HepG2 (cell line): ENCODE measurements around the gene ANKRD27. TPM values are rescaled to one million over a fixed set of nuclear protein-coding genes. Genes with fewer than 3 reads are reported as not detected.

Experiments used
- CENPX ChIP-seq: sonication (generic); formaldehyde crosslinking; IDR thresholded peaks from 2 replicates; pipeline ENCODE4 v1.9.0; 2021; ENCODE audit warnings: mild to moderate bottlenecking, missing genetic modification reagents, moderate library complexity
- DNMT3B ChIP-seq: conservative IDR thresholded peaks from 2 replicates; pipeline ENCODE4 v1.6.1; 2016; ENCODE audit warnings: missing biosample characterization, control low read depth
- ESRRA ChIP-seq: sonication (generic); formaldehyde crosslinking; IDR thresholded peaks from 2 replicates; pipeline ENCODE4 v1.5.1; 2020; ENCODE audit warnings: mild to moderate bottlenecking, low read depth, missing genetic modification reagents
- JARID2 ChIP-seq: sonication (generic); formaldehyde crosslinking; IDR thresholded peaks from 2 replicates; pipeline ENCODE4 v1.8.1; 2023; ENCODE audit warnings: missing genetic modification reagents, inconsistent platforms; ENCODE audit not compliant: insufficient replicate concordance
- KAT2B ChIP-seq: fragments of 150-350 bp; IDR thresholded peaks from 2 replicates; pipeline ENCODE4 v1.6.1; 2014; ENCODE audit warnings: low read depth, low read length, borderline replicate concordance
- MAF1 ChIP-seq: sonication (generic); formaldehyde crosslinking; IDR thresholded peaks from 2 replicates; pipeline ENCODE4 v1.5.0; 2020; ENCODE audit warnings: missing genetic modification reagents, borderline replicate concordance
- NCOR1 ChIP-seq: fragments of 200-600 bp; sonication (generic); IDR thresholded peaks from 2 replicates; pipeline ENCODE4 v1.7.0; 2017; ENCODE audit warnings: antibody characterized with exemption, low read length, borderline replicate concordance
- POLR2AphosphoS2 ChIP-seq: IDR thresholded peaks from 2 replicates; pipeline ENCODE4 v1.6.1; 2011; ENCODE audit warnings: low read depth, low read length, improper control_type of control experiment
- REXO4 ChIP-seq: sonication (generic); formaldehyde crosslinking; IDR thresholded peaks from 2 replicates; pipeline ENCODE4 v1.8.0; 2022; ENCODE audit warnings: missing genetic modification reagents, mild to moderate bottlenecking, borderline replicate concordance
- SATB2 ChIP-seq: sonication (generic); formaldehyde crosslinking; IDR thresholded peaks from 2 replicates; pipeline ENCODE4 v1.5.0; 2020; ENCODE audit warnings: missing genetic modification reagents
- SOX5 ChIP-seq: IDR thresholded peaks from 2 replicates; pipeline ENCODE4 v1.6.1; 2016; ENCODE audit warnings: borderline replicate concordance
- ZBTB21 ChIP-seq: sonication (generic); formaldehyde crosslinking; IDR thresholded peaks from 2 replicates; pipeline ENCODE4 v1.4.0; 2020; ENCODE audit warnings: missing genetic modification reagents
- ZMAT3 ChIP-seq: sonication (generic); formaldehyde crosslinking; conservative IDR thresholded peaks from 2 replicates; pipeline ENCODE4 v1.7.0; 2021; ENCODE audit warnings: missing genetic modification reagents
- ZNF225 ChIP-seq: sonication (generic); formaldehyde crosslinking; IDR thresholded peaks from 2 replicates; pipeline ENCODE4 v1.4.0; 2020; ENCODE audit warnings: mild to moderate bottlenecking, missing genetic modification reagents
- ZNF326 ChIP-seq: sonication (generic); formaldehyde crosslinking; IDR thresholded peaks from 2 replicates; pipeline ENCODE4 v1.4.0; 2020; ENCODE audit warnings: missing genetic modification reagents, borderline replicate concordance
- ZNF598 ChIP-seq: sonication (generic); formaldehyde crosslinking; IDR thresholded peaks from 2 replicates; pipeline ENCODE4 v1.5.1; 2020; ENCODE audit warnings: mild to moderate bottlenecking, missing genetic modification reagents, borderline replicate concordance
- ZNF607 ChIP-seq: sonication (generic); formaldehyde crosslinking; IDR thresholded peaks from 2 replicates; pipeline ENCODE4 v1.5.1; 2020; ENCODE audit warnings: missing genetic modification reagents, mild to moderate bottlenecking, borderline replicate concordance
- ZNF766 ChIP-seq: sonication (generic); formaldehyde crosslinking; IDR thresholded peaks from 2 replicates; pipeline ENCODE4 v1.5.0; 2020; ENCODE audit warnings: missing genetic modification reagents, borderline replicate concordance
- ZNF781 ChIP-seq: sonication (generic); formaldehyde crosslinking; IDR thresholded peaks from 2 replicates; pipeline ENCODE4 v1.5.1; 2020; ENCODE audit warnings: borderline replicate concordance, mild to moderate bottlenecking, missing genetic modification reagents; ENCODE audit errors: not compliant biosample characterization
- polyA plus RNA-seq, 8 experiments: library from polyadenylated mRNA; depleted of rRNA in 3 of 8; stranded (reverse) in 7 of 8; unstranded in 1 of 8; fragments of >200 nt; fragmentation: Illumina TruSeq in 4 of 8; extraction: Trizol in 4 of 8; gene quantifications; 2 replicates each; pipeline versions ENCODE4 v1.2.1 to v1.2.3, GENCODE V29; 2011 to 2016; ENCODE audit warnings: low read depth in 4 of 8, missing spikeins in 1 of 8, mixed read lengths in 1 of 8; ENCODE audit not compliant: insufficient read depth in 1 of 8
- total RNA-seq, 5 experiments: library from RNA; depleted of rRNA; stranded (reverse); fragments of >200 nt; fragmentation: Illumina TruSeq; extraction: Trizol; gene quantifications; 2 replicates each; pipeline ENCODE4 v1.2.3, GENCODE V29; 2016; ENCODE audit warnings: low read depth in 1 of 5
- TF ChIP-seq, protein P1 (sequence below): sonication (generic); formaldehyde crosslinking; IDR thresholded peaks from 2 replicates; pipeline ENCODE4 v1.8.0; 2022; ENCODE audit warnings: missing genetic modification reagents, mild to moderate bottlenecking, moderate library complexity, borderline replicate concordance
- TF ChIP-seq, protein P2 (sequence below): sonication (generic); formaldehyde crosslinking; conservative IDR thresholded peaks from 2 replicates; pipeline ENCODE4 v1.8.0; 2022; ENCODE audit warnings: missing genetic modification reagents
- TF ChIP-seq, protein P3 (sequence below): sonication (generic); formaldehyde crosslinking; IDR thresholded peaks from 2 replicates; pipeline ENCODE4 v1.5.1; 2020; ENCODE audit warnings: mild to moderate bottlenecking, missing genetic modification reagents, moderate library complexity

ANKRD27 gene
- total and polyA plus RNA-seq, 2 of the 13 experiments (the other 11 are each of a cell fraction or from before 2014, with no cell fraction given): 22.2 to 23.7 TPM

DNA sequence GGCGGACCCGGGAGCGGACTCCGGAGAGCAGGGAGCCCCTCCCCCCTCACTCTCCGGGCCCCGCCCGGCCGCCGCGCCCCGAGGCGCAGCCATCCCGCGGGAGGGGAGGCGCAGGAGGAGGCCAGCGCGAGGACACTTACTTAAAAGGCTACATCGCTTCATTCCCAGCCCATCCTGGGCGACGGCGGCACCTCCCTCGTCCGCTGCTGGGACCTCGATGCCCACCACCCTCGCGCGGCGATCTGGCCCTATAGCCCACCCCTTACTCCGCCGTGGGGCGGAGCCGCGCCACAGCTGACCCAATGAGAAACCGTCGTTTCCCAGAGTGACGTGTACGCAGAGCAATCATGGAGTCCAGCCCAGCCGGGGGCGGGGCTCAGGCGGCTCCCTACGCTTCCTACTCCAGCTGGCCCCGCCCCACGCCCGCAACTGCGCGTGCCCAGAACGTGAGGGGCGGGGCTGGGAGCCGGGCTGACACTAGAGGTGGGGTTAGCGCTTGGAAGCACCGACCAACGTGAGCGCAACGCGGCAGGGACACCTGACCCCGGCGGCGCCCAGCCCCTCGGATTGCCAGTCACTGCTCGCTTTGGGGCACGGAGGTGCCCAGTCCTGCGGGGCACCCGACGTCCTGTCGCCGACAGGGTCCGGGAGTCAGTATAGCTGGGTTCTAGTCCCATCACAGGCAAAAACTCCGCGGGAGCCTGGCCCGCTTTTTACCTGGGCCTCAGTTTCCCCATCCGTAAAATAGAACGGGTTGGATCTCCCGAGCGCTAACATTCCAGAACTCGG is at the start of gene ANKRD27 (continued):
- TF ChIP-seq, protein P1, sequence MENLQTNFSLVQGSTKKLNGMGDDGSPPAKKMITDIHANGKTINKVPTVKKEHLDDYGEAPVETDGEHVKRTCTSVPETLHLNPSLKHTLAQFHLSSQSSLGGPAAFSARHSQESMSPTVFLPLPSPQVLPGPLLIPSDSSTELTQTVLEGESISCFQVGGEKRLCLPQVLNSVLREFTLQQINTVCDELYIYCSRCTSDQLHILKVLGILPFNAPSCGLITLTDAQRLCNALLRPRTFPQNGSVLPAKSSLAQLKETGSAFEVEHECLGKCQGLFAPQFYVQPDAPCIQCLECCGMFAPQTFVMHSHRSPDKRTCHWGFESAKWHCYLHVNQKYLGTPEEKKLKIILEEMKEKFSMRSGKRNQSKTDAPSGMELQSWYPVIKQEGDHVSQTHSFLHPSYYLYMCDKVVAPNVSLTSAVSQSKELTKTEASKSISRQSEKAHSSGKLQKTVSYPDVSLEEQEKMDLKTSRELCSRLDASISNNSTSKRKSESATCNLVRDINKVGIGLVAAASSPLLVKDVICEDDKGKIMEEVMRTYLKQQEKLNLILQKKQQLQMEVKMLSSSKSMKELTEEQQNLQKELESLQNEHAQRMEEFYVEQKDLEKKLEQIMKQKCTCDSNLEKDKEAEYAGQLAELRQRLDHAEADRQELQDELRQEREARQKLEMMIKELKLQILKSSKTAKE (CRISPR knock-in tag): no peak
- TF ChIP-seq ZNF598 (CRISPR knock-in tag) (peak; percentile 83; the same call in 1 of the 2 replicates), ZNF781 (CRISPR knock-in tag) (peak; percentile 29), ZNF607 (peak; percentile 25), ZBTB21 (CRISPR knock-in tag) (no peak), ZMAT3 (CRISPR knock-in tag) (no peak; the same call in 1 of the 2 replicates), NCOR1 (no peak), SATB2 (CRISPR knock-in tag) (no peak), ZNF225 (CRISPR knock-in tag) (no peak; the same call in 1 of the 2 replicates), MAF1 (CRISPR knock-in tag) (no peak), DNMT3B (CRISPR knock-in tag) (no peak), ZNF766 (CRISPR knock-in tag) (no peak), CENPX (no peak), ESRRA (CRISPR knock-in tag) (peak; percentile 31; the same call in 1 of the 2 replicates), KAT2B (no peak), REXO4 (CRISPR knock-in tag) (no peak), ZNF326 (CRISPR knock-in tag) (no peak), POLR2AphosphoS2 (no peak), SOX5 (CRISPR knock-in tag) (no peak), JARID2 (CRISPR knock-in tag) (no peak)
- TF ChIP-seq, protein P2, sequence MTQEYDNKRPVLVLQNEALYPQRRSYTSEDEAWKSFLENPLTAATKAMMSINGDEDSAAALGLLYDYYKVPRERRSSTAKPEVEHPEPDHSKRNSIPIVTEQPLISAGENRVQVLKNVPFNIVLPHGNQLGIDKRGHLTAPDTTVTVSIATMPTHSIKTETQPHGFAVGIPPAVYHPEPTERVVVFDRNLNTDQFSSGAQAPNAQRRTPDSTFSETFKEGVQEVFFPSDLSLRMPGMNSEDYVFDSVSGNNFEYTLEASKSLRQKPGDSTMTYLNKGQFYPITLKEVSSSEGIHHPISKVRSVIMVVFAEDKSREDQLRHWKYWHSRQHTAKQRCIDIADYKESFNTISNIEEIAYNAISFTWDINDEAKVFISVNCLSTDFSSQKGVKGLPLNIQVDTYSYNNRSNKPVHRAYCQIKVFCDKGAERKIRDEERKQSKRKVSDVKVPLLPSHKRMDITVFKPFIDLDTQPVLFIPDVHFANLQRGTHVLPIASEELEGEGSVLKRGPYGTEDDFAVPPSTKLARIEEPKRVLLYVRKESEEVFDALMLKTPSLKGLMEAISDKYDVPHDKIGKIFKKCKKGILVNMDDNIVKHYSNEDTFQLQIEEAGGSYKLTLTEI (CRISPR knock-in tag): no peak
- TF ChIP-seq, protein P3, sequence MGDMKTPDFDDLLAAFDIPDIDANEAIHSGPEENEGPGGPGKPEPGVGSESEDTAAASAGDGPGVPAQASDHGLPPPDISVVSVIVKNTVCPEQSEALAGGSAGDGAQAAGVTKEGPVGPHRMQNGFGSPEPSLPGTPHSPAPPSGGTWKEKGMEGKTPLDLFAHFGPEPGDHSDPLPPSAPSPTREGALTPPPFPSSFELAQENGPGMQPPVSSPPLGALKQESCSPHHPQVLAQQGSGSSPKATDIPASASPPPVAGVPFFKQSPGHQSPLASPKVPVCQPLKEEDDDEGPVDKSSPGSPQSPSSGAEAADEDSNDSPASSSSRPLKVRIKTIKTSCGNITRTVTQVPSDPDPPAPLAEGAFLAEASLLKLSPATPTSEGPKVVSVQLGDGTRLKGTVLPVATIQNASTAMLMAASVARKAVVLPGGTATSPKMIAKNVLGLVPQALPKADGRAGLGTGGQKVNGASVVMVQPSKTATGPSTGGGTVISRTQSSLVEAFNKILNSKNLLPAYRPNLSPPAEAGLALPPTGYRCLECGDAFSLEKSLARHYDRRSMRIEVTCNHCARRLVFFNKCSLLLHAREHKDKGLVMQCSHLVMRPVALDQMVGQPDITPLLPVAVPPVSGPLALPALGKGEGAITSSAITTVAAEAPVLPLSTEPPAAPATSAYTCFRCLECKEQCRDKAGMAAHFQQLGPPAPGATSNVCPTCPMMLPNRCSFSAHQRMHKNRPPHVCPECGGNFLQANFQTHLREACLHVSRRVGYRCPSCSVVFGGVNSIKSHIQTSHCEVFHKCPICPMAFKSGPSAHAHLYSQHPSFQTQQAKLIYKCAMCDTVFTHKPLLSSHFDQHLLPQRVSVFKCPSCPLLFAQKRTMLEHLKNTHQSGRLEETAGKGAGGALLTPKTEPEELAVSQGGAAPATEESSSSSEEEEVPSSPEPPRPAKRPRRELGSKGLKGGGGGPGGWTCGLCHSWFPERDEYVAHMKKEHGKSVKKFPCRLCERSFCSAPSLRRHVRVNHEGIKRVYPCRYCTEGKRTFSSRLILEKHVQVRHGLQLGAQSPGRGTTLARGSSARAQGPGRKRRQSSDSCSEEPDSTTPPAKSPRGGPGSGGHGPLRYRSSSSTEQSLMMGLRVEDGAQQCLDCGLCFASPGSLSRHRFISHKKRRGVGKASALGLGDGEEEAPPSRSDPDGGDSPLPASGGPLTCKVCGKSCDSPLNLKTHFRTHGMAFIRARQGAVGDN (CRISPR knock-in tag): peak; percentile 86
